ENCODE measurements around the gene NEK9.
"Not testable (repeated sequence)": the region's sequence is repeated elsewhere in the genome, so short reads cannot be mapped to it uniquely, and the experiment has no call there.

NEK9 gene

GRCh38 chr14:75098682-75099081 is 28.2 kb downstream of the NEK9 start:
- DNase-seq: no peak

GRCh38 chr14:75098212-75098611 is 28.6 kb downstream of the NEK9 start:
- no peak for DNase-seq

- DNase-seq: no peak
Measured at GRCh38 chr14:75096959-75097358, 29.9 kb downstream of the NEK9 start.

GRCh38 chr14:75095690-75096089 is 31.2 kb downstream of the NEK9 start:
- no peak for DNase-seq

- no peak for DNase-seq
Measured at GRCh38 chr14:75094896-75095295, 32.0 kb downstream of the NEK9 start.

- no peak for DNase-seq
Measured at GRCh38 chr14:75092698-75093097, 34.1 kb downstream of the NEK9 start.

- no peak for DNase-seq
Measured at GRCh38 chr14:75091251-75091650, 35.6 kb downstream of the NEK9 start.

- no peak for DNase-seq
Measured at GRCh38 chr14:75090353-75090752, 36.5 kb downstream of the NEK9 start.

GRCh38 chr14:75088566-75089373 is 38.1 kb downstream of the NEK9 start:
- DNase-seq: peak; percentile 21

GRCh38 chr14:75088153-75088552 is 38.7 kb downstream of the NEK9 start:
- no peak for DNase-seq

- DNase-seq: no peak
Measured at GRCh38 chr14:75084513-75084912, 42.3 kb downstream of the NEK9 start.

GRCh38 chr14:75083271-75083670 is 43.6 kb downstream of the NEK9 start:
- DNase-seq: no peak

- no peak for DNase-seq
Measured at GRCh38 chr14:75081660-75082229, 45.1 kb downstream of the NEK9 start.

- no peak for DNase-seq
Measured at GRCh38 chr14:75079521-75079920, 47.3 kb downstream of the NEK9 start.

- no peak for DNase-seq
Measured at GRCh38 chr14:75077794-75078193, 49.1 kb downstream of the NEK9 start.

- no peak for DNase-seq
Measured at GRCh38 chr14:75070383-75070782, 56.5 kb downstream of the NEK9 start.

- DNase-seq: no peak
Measured at GRCh38 chr14:75069811-75070145, 57.1 kb downstream of the NEK9 start.

- DNase-seq: peak; percentile 65
Measured at GRCh38 chr14:75069121-75069810, 57.6 kb downstream of the NEK9 start, which contains the start of gene ZC2HC1C. Gene ZC2HC1C, plus strand, starts transcription at chr14:75069641. Its CDS starts 933 bp downstream, at chr14:75070574.

- no peak for DNase-seq
Measured at GRCh38 chr14:75068294-75069120, 58.3 kb downstream of the NEK9 start.

- DNase-seq: not testable (repeated sequence)
Measured at GRCh38 chr14:75067765-75068164, 59.1 kb downstream of the NEK9 start.

GRCh38 chr14:75067212-75067611 is 59.6 kb downstream of the NEK9 start:
- no peak for DNase-seq

- no peak for DNase-seq
Measured at GRCh38 chr14:75066691-75067090, 60.2 kb downstream of the NEK9 start.

- DNase-seq: no peak
Measured at GRCh38 chr14:75064205-75064567, 62.7 kb downstream of the NEK9 start.
